ENCODE measurements around the gene EYA4.

- no peak for TF ChIP-seq CTCF (conservative IDR thresholded peaks at IDR 0.05 in 1 of 2, IDR thresholded peaks at IDR 0.05 in 1 of 2; ENCODE audit: extremely low read depth in 1 of 2, insufficient read depth in 1 of 2, low read depth in 1 of 2, low read length in 2 of 2)
- no peak for TF ChIP-seq EZH2 (IDR thresholded peaks at IDR 0.05; ENCODE audit: borderline replicate concordance, low read length)
Measured at GRCh38 chr6:133265066-133265465, 23.9 kb downstream of the EYA4 start.

Data from mammary epithelial cell (primary cell).